ENCODE results near the gene ANGPT4.

Gene ANGPT4

GRCh38 chr20:835608-836045, 80.5 kb downstream of the ANGPT4 start:
- H3K36me3 ChIP-seq (ENCODE audit: low read length) = no peaks in the 10 kb centered on the region
- TF ChIP-seq CTCF (IDR thresholded peaks at IDR 0.05; ENCODE audit: insufficient read depth, low read length, poor library complexity, severe bottlenecking) (no peak), EZH2phosphoT487 (conservative IDR thresholded peaks at IDR 0.05; ENCODE audit: low read length) (no peak)
- H3K27ac ChIP-seq (ENCODE audit: low read depth, low read length) = no peak overlapping the region
- H3K79me2 ChIP-seq (ENCODE audit: insufficient read depth, low read length) = peaks cover 5% of the 10 kb centered on the region; the same call in 1 of the 2 replicates
- H3K4me2 ChIP-seq (ENCODE audit: low read depth, low read length, poor library complexity, severe bottlenecking) = peak overlapping the region; percentile 14
- no peaks in the 10 kb centered on the region for H3K27me3 ChIP-seq (ENCODE audit: low read length)
- H4K20me1 ChIP-seq (ENCODE audit: low read depth, low read length) = no peaks in the 10 kb centered on the region
- H3K9ac ChIP-seq (ENCODE audit: low read length) = no peak overlapping the region
- no peaks in the 10 kb centered on the region for H3K9me3 ChIP-seq (ENCODE audit: insufficient read depth, low read length)
- no peak overlapping the region for H3K4me3 ChIP-seq (ENCODE audit: insufficient read depth, low read length, poor library complexity, severe bottlenecking)
- H2AFZ ChIP-seq (ENCODE audit: low read depth, low read length, severe bottlenecking) = no peak overlapping the region
- no peaks in the 10 kb centered on the region for H3K9me2 ChIP-seq (replicated peaks; ENCODE audit: insufficient read depth, low read length)
- no peaks in the 10 kb centered on the region for H3F3A ChIP-seq (ENCODE audit: insufficient read depth)

GRCh38 chr20:834151-834746, 81.9 kb downstream of the ANGPT4 start:
- H3K9me3 ChIP-seq (ENCODE audit: insufficient read depth, low read length) = no peaks in the 10 kb centered on the region
- no peaks in the 10 kb centered on the region for H3K9me2 ChIP-seq (replicated peaks; ENCODE audit: insufficient read depth, low read length)
- H3K4me3 ChIP-seq (ENCODE audit: insufficient read depth, low read length, poor library complexity, severe bottlenecking) = peak overlapping the region; percentile 79
- H3K9ac ChIP-seq (ENCODE audit: low read length) = peak overlapping the region; percentile 84
- peak overlapping the region; percentile 92 for H2AFZ ChIP-seq (ENCODE audit: low read depth, low read length, severe bottlenecking)
- no peaks in the 10 kb centered on the region for H3F3A ChIP-seq (ENCODE audit: insufficient read depth)
- no peaks in the 10 kb centered on the region for H3K27me3 ChIP-seq (ENCODE audit: low read length)
- no peak for TF ChIP-seq CTCF (IDR thresholded peaks at IDR 0.05; ENCODE audit: insufficient read depth, low read length, poor library complexity, severe bottlenecking)
- TF ChIP-seq EZH2phosphoT487 (conservative IDR thresholded peaks at IDR 0.05; ENCODE audit: low read length) = no peak
- H3K27ac ChIP-seq (ENCODE audit: low read depth, low read length) = peak overlapping the region; percentile 34; the same call in 1 of the 2 replicates
- H3K4me2 ChIP-seq (ENCODE audit: low read depth, low read length, poor library complexity, severe bottlenecking) = peak overlapping the region; percentile 91
- H3K79me2 ChIP-seq (ENCODE audit: insufficient read depth, low read length) = peaks cover 5% of the 10 kb centered on the region; the same call in 1 of the 2 replicates
- no peaks in the 10 kb centered on the region for H3K36me3 ChIP-seq (ENCODE audit: low read length)
- H4K20me1 ChIP-seq (ENCODE audit: low read depth, low read length) = no peaks in the 10 kb centered on the region

GRCh38 chr20:833450-834150, 82.5 kb downstream of the ANGPT4 start, which contains the start of gene FAM110A:
Gene FAM110A (plus strand): TSS chr20:833715. CDS start chr20:844805, 11,090 bp downstream.
- peak within 1 kb of the TSS; percentile 79 for H3K4me3 ChIP-seq (ENCODE audit: insufficient read depth, low read length, poor library complexity, severe bottlenecking)
- H2AFZ ChIP-seq (ENCODE audit: low read depth, low read length, severe bottlenecking) = peak within 1 kb of the TSS; percentile 99
- no peaks in the 10 kb centered on the region for H3K9me3 ChIP-seq (ENCODE audit: insufficient read depth, low read length)
- H4K20me1 ChIP-seq (ENCODE audit: low read depth, low read length) = no peaks in the 10 kb centered on the region
- no peaks in the 10 kb centered on the region for H3K9me2 ChIP-seq (replicated peaks; ENCODE audit: insufficient read depth, low read length)
- peak within 1 kb of the TSS; percentile 91 for H3K4me2 ChIP-seq (ENCODE audit: low read depth, low read length, poor library complexity, severe bottlenecking)
- peak within 1 kb of the TSS; percentile 34 for H3K27ac ChIP-seq (ENCODE audit: low read depth, low read length)
- H3F3A ChIP-seq (ENCODE audit: insufficient read depth) = no peaks in the 10 kb centered on the region
- no peaks in the 10 kb centered on the region for H3K27me3 ChIP-seq (ENCODE audit: low read length)
- peak within 1 kb of the TSS; percentile 84 for H3K9ac ChIP-seq (ENCODE audit: low read length)
- TF ChIP-seq CTCF (IDR thresholded peaks at IDR 0.05; ENCODE audit: insufficient read depth, low read length, poor library complexity, severe bottlenecking) (no peak), EZH2phosphoT487 (conservative IDR thresholded peaks at IDR 0.05; ENCODE audit: low read length) (no peak)
- peaks cover 5% of the 10 kb centered on the region; the same call in 1 of the 2 replicates for H3K79me2 ChIP-seq (ENCODE audit: insufficient read depth, low read length)
- H3K36me3 ChIP-seq (ENCODE audit: low read length) = no peaks in the 10 kb centered on the region

Data from SU-DHL-6 (cell line).